Stimulated activated CD8-positive, alpha-beta memory T cell treated with anti-CD3 and anti-CD28 coated beads, Interleukin-12 subunit alpha, Interleukin-12 subunit beta, amount 100 ng/mL, for 24 hours (primary cell): ENCODE data around the gene GBE1.

Source experiments
- DNase-seq: peaks from one replicate; pipeline ENCODE4 v3.0.0-alpha.2; 2020; ENCODE audit errors: extremely low read depth

Gene GBE1

GRCh38 chr3:81699536-81700320 lies 61.7 kb downstream of the GBE1 start:
- no peak for DNase-seq

GRCh38 chr3:81696090-81696489 lies 65.4 kb downstream of the GBE1 start:
- DNase-seq, result no peak

- DNase-seq, result no peak
Observed at GRCh38 chr3:81695302-81695701, 66.1 kb downstream of the GBE1 start.

GRCh38 chr3:81694662-81695061 lies 66.8 kb downstream of the GBE1 start:
- no peak for DNase-seq

- no peak for DNase-seq
Observed at GRCh38 chr3:81692766-81693165, 68.7 kb downstream of the GBE1 start.

GRCh38 chr3:81689617-81690016 lies 71.8 kb downstream of the GBE1 start:
- no peak for DNase-seq

GRCh38 chr3:81684751-81685395 lies 76.6 kb downstream of the GBE1 start:
- no peak for DNase-seq

GRCh38 chr3:81676706-81677456 lies 84.6 kb downstream of the GBE1 start:
- DNase-seq, result no peak

GRCh38 chr3:81674690-81675089 lies 86.8 kb downstream of the GBE1 start:
- DNase-seq, result no peak

- no peak for DNase-seq
Observed at GRCh38 chr3:81668283-81668682, 93.2 kb downstream of the GBE1 start.

- DNase-seq, result no peak
Observed at GRCh38 chr3:81666502-81667121, 94.8 kb downstream of the GBE1 start.

- DNase-seq, result no peak
Observed at GRCh38 chr3:81663114-81663513, 98.3 kb downstream of the GBE1 start.

- DNase-seq, result no peak
Observed at GRCh38 chr3:81660036-81660435, 101.4 kb downstream of the GBE1 start.

GRCh38 chr3:81658322-81658997 lies 103.0 kb downstream of the GBE1 start:
- DNase-seq, result no peak

- no peak for DNase-seq
Observed at GRCh38 chr3:81651139-81651538, 110.3 kb downstream of the GBE1 start.

- no peak for DNase-seq
Observed at GRCh38 chr3:81650187-81650586, 111.3 kb downstream of the GBE1 start.

GRCh38 chr3:81645248-81645647 lies 116.2 kb downstream of the GBE1 start:
- DNase-seq, result no peak

- no peak for DNase-seq
Observed at GRCh38 chr3:81643721-81644120, 117.7 kb downstream of the GBE1 start.

GRCh38 chr3:81638480-81638879 lies 123.0 kb downstream of the GBE1 start:
- DNase-seq, result no peak

- DNase-seq, result no peak
Observed at GRCh38 chr3:81632659-81633058, 128.8 kb downstream of the GBE1 start.

GRCh38 chr3:81624756-81625155 lies 136.7 kb downstream of the GBE1 start:
- no peak for DNase-seq

GRCh38 chr3:81622395-81622794 lies 139.1 kb downstream of the GBE1 start:
- no peak for DNase-seq
